ENCODE results near the gene DUS2.
"Not testable (repeated sequence)": the region's sequence is repeated elsewhere in the genome, so short reads cannot be mapped to it uniquely, and the experiment has no call there.

DUS2 gene

DNA sequence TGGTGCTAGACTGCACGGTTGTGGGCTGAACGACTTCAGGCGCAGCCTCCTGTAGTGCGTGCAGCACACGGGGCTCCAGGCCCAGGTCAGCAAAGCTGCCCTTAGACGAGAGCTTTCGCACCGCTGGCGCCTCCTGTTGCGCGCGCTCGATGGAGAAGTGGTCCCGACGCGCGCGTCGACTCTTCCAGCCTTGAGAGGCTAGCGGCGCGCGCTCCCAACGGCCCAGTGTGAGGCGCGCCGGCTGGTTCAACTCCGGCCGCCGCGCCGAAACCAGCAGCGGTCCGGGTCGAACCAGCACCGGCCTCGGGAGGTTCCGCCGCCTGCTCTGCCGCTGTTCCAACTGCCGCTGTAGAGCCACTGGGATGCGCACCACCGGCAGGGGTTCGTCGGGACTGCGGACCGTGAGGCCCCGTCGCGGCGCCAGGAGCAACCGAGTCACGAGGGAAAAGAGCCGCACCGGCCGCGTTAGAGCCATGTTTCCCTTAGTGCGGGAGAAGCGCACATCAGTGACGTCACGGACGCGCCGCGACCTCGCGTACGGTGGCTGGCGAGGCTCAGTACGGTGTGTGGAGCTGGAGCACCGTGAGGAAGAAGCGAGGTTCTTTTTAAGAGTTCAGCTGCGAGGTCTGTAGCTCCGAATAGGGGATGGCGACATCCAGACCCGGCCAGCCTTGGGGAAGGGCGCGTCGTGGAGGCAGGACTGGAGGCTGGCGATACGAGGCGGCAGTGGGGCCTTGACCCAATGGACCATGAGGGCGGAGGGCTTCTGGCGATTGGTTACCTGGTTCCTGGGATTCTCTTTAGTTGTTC, at the start of gene DUS2, which contains the start of gene DDX28:
Gene DUS2, plus strand, starts transcription at position 557 of the 810 bp plus-strand sequence. CDS start 14,740 bp downstream, outside the sequence.
Gene DDX28, minus strand, starts transcription at position 505 of the 810 bp plus-strand sequence. Its CDS starts 30 bp downstream, at position 475.
- peak; percentile 89 for DNase-seq

DNA sequence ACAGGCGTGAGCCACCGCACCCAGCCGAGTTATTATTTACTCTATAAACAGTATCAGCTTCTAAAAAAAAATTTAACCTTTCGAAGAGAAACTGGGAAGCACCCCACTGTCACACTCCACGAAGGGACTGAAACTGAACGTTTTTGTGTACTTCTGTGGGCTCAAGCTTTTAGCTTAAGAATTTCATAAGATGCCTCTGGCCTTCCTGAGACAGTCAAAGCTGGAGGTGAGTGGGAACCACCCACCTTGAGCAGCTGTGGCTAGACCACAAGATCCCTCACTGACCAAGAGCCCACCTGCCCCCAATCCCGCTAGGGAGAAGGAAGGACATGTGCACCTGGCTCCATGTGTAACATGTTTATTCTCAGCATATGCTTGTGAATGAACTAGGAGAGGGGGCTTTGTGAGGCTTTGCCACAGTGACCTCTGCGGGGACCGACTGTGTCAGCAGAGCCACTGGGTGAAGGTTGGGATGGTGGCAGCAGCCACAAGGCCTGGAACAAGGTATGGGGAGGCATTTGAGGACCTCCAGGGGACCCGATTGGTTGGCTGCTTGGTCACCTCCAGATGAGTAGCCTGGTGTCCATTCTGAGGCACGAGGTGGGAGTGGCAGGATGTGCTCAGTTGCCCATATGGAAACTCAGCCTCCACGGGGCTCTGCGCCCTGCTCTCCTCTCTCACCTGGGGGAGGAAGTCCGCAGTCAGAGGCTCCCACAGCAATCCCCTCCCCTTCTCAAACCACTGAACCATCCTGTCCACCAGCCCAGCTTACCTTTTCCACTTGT, 47.6 kb upstream of the DUS2 start:
- no peak for DNase-seq

DNA sequence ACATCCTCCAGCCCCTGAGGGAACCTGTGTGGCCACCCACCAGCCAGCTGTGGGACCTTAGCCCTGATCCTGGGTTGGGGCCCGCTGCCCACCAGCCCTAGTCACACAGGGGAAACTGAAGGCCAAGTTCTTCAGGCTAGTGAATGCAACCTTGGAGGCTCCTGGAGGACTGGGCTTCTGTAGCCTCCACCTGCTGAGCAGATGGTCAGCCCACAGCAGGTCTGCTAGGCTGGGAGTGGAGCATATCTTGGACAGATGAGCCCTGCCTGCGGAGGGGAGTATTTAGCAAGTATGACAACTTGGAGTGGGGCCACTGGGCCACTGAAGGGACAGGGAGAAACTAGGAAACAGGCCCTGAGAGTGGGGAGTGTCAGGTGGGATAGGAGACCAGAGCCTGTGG, 46.9 kb upstream of the DUS2 start:
- DNase-seq, result no peak

DNA sequence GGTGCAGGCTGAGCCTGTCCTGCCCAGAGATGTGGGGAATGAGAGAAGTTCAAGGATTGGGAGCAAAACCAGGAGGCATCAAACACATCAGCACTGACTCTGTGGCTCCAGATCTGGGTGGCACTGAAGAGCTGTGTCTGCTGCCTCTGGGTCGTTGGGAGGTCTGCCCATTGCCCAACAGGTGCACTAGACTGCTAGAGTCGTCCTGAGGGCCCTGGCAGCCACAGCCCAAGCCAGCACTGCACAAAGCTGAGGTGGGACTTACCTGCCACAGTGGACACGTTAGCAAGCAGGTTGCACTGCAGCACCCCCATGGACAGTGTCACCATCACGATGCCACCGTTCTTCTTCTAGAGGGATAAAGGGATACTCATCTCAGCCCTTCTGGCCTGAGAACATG, 46.1 kb upstream of the DUS2 start:
- DNase-seq, result no peak

DNA sequence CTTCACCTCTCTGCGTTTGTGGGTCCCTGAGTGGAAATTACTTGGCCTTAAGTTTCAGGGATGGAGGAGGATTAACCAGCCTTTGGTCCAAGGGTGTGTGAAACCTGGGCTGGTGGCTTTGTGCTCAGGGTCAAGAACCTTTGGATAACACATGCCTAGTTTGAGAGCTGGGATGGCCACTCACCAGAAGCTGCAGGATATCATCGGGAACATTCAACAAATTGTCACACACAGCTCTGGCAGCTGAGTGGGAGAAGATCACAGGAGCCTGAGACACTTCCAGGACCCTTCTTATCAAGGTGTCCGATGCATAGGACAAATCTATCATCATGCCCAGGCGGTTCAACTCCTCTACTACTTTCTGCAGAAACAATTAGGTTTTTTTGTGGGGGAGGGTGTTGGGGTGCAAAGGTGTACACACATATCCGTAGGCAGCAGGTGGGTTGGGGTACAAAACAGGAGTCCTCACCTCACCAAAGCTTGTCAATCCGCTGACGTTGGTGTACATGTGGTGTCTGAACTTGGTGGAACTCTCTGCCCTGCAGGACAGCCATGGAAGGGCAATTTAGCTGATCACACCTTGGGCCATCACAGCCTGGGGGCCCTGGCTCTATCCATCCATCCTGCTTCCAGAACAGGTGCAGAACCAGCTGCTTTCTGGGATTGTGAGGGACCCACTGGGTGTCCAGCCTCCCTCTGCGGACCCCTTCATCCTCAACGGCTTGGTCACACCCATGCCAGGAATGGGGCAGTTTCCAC, 45.4 kb upstream of the DUS2 start:
- no peak for DNase-seq

DNA sequence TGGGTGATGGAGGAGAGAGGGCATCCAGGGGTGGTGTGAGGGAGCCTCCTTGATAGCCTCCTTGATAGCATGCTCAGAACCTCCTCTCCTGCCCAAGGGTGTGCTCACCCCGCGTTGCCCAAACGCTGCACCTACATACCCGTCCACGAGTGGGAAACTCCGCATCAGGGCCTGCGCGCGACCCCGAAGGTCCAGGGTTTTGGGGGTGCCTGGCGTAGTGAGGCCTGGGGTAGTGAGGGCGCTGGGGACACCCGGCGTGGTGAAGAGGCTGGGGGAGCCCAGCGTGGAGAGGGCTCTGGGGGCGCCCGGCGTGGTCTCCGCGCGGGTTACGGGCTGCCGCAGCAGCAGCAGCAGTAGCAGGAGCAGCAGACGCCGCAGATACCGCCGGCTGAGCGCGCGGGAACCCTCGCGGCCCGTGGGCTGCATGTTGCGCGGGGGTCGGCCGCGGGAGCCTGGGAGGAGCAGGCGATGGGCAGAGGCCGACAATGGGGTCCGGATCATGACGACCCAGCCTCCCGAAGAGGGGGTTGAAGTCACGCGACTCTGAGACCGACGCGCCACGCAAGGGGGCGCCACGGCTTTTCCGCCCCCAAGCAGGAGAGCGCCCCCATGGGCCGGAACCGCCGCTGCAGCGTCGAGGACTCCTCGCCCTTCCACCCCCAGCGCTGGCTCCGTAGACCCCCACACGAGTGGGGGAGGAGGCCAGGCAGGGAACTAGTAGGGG, 43.0 kb upstream of the DUS2 start, which contains the start of gene DPEP3:
Gene DPEP3, minus strand, starts transcription at position 545 of the 724 bp plus-strand sequence. Its CDS starts 119 bp downstream, at position 426.
- no peak for DNase-seq

DNA sequence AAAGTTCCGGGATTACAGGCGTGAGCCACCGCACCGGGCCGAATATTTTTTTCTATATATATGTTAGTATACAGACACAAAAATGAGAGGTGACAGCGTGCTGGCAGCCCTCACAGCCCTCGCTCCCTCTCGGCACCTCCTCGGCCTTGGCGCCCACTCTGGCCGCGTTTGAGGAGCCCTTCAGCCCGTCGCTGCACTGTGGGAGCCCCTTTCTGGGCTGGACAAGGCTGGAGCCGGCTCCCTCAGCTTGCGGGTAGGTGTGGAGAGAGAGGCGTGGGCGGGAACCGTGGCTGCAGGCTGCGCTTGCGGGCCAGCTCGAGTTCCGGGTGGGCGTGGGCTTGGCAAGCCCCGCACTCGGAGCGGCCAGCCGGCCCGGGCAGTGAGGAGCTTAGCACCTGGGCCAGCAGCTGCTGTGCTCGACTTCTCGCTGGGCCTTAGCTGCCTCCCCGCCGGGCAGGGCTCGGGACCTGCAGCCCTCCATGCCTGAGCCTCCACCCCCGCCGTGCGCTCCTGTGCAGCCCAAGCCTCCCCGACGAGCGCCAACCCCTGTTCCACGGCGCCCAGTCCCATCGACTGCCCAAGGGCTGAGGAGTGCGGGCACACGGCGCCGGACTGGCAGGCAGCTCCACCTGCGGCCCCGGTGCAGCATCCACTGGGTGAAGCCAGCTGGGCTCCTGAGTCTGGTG, 40.9 kb upstream of the DUS2 start:
- DNase-seq, result no peak

DNA sequence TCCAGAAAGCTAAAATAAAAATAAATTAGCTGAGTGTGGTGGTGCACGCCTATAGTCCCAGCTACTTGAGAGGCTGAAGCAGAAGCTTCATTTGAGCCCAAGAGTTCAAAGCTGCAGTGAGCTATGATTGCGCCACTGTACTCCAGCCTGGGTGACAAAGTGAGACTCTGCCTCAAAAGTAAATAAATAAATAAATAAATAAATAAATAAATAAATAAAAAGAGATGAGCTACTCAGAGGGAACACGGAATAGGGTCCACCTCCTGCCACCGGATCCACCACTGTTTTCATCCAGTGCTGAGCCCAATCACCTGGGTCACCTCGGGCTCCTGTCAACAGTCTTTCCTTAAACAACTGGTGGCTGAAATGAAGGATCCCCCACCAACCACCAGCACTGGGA, 36.1 kb upstream of the DUS2 start:
- DNase-seq, result no peak

DNA sequence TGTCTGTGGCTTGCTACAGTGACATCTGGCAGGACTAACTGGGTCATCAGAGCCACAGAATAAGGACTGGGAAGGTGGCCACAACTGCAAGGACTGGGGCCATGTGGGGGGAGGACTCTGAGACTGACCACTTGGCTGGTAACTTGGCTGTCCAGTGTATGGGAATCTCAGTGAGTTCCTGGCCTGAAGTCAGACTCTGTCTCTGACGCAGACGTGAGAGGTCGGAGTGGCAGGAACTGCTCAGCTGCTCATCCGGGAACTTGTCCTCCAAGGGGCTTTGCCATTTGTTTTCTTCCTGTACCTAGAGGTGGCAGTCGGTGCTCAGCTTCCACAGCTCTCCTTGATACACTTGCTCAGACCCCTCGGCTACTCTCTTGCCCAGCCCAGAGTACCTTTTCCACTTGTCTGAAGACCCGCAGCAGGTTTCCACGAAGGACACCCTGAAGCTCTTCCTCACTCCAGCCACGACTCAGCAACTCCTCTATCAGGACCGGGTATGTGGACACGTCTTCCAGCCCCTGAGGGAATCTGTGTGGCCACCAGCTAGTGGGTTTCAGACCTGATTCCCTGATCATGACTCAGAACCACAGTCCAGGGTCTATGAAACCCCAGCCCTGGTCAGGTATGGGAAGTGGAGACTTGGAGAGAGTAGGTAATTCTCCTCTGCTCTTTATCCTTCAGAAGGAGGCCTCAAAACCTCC, 35.5 kb upstream of the DUS2 start:
- no peak for DNase-seq

DNA sequence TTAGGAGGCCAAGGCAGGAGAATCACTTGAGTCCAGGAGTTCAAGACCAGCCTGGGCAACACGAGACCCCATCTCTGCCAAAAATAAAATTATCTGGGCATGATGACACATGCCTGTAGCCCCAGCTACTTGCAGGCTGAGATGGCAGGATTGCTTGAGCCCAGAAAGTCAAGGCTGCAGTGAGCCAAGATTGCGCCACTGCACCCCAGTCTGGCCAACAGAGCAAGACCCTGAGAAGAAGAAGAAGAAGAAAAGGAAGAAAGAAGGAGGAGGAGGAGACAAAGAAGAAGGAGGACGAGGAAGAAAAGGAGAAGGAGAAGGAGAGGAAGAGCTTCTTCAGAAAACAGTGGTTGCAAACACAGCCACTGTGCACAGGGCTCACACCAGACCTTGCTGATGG, 34.4 kb upstream of the DUS2 start:
- no peak for DNase-seq

DNA sequence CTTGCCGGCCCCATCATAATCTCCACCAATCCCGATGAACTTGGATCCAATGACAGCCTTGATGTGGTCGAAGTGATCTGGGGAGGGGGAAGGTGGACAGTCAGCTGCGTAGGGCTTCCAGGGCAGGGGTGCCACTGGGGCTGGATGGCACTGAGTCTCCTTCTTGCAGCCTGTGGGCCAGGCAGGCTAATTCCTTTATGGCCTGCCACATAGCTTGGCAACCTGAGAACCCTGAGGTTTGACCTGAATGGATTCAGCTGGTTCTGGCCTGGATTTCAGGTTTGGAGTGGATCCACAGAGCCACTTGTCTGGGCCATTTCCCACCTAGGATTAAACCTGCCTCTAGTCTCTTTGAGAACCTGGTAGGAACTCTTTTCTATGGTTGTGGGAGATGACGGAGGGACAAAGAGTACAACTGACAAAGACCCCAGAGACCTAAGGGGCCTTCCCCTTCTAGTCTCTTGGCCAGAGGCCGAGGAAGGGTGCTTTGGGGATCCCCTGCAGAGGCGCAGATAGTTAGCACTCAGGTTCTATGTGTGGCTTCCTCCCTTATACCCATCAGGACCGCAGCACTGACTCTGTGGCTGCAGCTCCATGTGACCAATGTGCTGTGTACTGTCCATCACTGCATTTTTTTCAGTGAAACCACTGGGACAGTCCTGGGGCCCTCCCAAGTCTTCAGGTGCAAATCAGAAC, 33.6 kb upstream of the DUS2 start:
- no peak for DNase-seq

DNA sequence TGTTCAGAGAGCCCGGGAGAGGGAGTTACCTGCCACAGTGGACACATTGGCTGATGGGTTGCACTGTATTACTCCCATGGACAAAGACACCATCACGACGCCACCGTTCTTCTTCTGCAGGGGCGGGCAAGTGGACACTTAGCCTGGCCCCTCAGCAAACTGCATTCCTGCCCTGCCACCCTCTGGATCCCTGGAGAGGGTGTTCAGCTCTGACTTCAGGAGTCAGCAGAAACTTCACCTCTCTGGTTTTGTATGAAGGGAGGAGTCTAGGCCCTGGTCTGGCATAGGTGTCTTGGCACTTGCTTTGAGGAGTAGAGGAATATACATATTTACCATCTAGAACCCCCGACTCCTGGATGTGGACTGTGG, 33.1 kb upstream of the DUS2 start:
- DNase-seq, result no peak

DNA sequence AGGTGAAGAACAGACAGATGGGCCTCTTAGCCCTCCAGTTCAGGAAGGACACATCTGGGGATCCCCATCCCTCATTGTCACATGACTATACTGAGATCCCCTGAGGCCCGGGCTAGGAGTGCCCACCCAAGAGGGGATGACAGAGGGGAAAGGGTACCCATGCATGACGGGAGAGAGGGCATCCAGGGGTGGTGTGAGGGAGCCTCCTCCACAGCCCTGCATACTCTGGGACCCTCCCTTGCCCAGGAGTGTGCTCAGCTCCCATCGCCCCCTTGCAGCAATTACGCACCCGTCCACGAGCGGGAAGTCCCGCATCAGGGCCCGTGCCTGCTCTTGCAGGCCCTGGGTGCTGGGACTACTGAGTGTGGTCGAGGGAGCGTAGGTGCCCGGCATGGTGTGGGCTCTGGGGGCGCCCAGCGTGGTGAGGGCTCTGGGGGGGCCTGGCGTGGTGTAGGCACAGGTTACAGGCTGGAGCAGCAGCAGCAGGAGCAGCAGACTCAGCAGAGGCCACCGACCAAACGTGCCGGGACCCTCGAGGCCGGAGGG, 30.4 kb upstream of the DUS2 start:
- DNase-seq, result no peak

DNA sequence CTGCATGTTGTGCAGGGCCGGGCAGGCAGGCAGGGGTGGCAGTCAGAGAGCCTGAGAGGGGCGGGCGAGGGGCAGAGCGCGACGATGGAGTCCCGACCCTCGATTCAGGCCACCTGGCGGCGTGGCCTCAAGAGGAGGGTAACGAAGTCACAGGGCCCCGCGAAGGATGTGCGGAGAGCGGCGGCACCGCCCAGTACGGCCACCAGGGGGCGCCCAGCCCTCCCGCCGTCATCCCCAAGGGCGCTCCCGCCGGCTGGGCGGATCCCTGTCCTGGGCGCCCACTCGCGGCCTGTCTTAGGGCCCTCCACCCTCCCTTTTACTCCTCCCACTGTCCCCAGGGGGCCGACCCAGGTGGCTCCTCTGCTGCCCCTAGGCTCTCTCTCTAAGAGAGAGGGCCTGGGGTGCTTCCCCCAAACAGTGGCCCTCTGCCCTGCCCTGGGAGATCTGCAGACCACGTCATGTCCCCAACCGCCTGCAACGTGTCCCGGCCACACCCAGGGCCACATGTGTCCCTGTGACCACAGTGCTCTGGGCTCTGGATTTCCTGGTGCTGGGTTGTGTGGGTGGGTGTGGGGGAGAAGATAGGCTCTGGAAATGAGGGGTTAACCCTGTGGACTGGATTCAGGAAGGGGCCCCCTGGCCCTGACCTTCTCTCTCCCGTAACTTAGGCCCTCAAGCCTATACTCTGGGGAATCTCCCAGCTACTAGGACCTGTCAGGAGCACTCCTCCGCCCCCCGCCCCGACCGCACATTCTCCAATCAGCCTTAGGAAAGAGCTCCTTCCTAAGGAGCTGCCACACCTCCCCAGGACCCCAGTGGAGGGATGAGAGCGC, 29.7 kb upstream of the DUS2 start:
- peak; percentile 81 for DNase-seq

DNA sequence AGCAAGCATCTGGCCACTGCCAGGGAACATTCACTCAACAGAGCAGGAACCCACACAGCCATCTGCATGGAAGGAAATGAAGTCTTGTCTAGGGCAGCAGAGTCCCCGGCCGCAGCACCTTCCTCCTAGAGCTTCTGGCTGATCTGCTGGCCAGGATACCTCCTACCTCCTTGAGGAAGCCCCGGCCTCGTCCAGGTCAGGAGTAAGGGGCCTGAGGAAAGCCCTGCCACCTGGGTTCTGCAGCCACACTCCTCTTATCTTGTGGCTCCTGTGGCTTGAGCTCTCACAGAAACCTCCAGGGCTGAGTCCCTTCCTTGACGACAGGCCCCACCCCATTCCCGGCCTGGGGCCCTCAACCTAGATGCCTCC, 29.1 kb upstream of the DUS2 start:
- DNase-seq, result not testable (repeated sequence)

DNA sequence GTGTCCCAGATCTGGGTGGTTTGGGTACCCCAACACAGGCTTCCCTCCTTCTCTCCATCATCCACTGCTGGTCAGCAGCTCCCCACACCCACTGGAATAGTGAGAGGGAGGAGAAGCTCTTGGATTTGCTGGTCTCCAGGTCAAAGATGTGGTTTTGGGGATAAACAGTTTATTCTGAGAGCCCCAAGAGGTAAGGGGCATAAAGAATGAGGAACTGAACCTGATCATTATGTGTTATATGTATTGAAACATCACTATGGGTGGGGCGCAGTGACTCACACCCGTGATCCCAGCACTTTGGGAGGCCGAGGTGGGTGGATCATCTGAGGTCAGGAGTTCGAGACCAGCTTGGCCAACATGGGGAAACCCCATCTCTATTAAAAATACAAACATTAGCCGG, 27.7 kb upstream of the DUS2 start:
- DNase-seq, result no peak

DNA sequence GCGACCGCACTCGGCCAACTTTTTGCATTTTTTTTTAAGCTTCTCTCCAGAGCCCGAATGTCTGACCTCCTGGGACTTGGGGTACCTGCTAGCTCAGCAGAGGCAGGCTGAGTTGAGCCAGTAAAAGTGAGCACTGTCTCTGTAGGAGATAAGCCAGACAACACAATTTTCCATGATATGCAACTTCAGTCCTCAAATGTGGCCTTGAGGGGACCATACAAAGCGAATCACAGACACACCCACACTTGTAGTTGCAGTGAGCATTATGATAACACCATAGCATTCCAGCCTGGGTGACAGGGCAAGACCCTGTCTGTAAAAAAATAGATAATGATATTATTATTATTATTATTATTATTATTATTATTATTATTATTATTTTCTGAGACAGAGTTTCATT, 26.4 kb upstream of the DUS2 start:
- DNase-seq, result no peak

DNA sequence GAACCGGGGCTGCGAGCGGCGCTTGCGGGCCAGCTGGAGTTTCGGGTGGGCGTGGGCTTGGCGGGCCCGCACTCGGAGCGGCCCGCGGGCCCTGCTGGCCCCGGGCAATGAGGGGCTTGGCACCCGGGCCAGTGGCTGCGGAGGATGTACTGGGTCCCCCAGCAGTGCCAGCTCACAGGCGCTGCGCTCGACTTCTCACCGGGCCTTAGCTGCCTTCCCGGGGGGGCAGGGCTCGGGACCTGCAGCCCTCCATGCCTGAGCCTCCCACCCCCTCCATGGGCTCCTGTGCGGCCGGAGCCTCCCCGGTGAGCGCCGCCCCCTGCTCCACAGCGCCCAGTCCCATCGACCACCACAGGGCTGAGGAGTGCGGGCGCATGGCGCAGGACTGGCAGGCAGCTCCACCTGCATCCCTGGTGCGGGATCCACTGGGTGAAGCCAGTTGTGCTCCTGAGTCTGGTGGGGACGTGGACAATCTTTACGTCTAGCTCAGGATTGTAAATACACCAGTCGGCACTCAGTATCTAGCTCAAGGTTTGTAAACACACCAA, 24.8 kb upstream of the DUS2 start:
- DNase-seq, result not testable (repeated sequence)
